Liver (tissue), 9 donors: Measurements from ENCODE around the gene WSCD2. TPM values are rescaled to one million over a fixed set of nuclear protein-coding genes. Genes with fewer than 3 reads are reported as not detected.

Experiments
- DNase-seq: peaks from one replicate; pipeline ENCODE4 v3.0.0-alpha.2; 2017; ENCODE audit warnings: low spot score
- H3K27ac ChIP-seq, 2 donors: one replicate each; pipeline ENCODE4 v1.7.0; 2013; ENCODE audit warnings: inconsistent platforms in 2 of 2, low read length in 2 of 2, control low read depth in 1 of 2, low read depth in 1 of 2, mild to moderate bottlenecking in 1 of 2
- H3K27me3 ChIP-seq, 4 donors: one replicate each; pipeline versions ENCODE4 v1.6.1 to v1.7.0; 2013; ENCODE audit warnings: low read length in 3 of 4, inconsistent platforms in 1 of 4, mild to moderate bottlenecking in 1 of 4, moderate library complexity in 1 of 4; ENCODE audit not compliant: control insufficient read depth in 4 of 4, insufficient read depth in 4 of 4
- H3K36me3 ChIP-seq, 4 donors: one replicate each; pipeline versions ENCODE4 v1.6.1 to v1.7.0; 2013; ENCODE audit warnings: low read length in 3 of 4, mild to moderate bottlenecking in 3 of 4, low read depth in 1 of 4, moderate library complexity in 1 of 4; ENCODE audit not compliant: control insufficient read depth in 4 of 4, insufficient read depth in 3 of 4
- H3K4me1 ChIP-seq, 4 donors: one replicate each; pipeline versions ENCODE4 v1.6.1 to v1.7.0; 2013; ENCODE audit warnings: low read length in 3 of 4, mild to moderate bottlenecking in 3 of 4, moderate library complexity in 1 of 4; ENCODE audit not compliant: control insufficient read depth in 4 of 4, insufficient read depth in 4 of 4
- H3K4me3 ChIP-seq, 3 donors: one replicate each; pipeline versions ENCODE4 v1.6.1 to v1.7.0; 2013; ENCODE audit warnings: low read length in 3 of 3, control low read depth in 1 of 3, low read depth in 1 of 3, mild to moderate bottlenecking in 1 of 3
- H3K9ac ChIP-seq, 2 donors: one replicate each; pipeline ENCODE4 v1.7.0; 2013; ENCODE audit warnings: low read length in 2 of 2, mild to moderate bottlenecking in 2 of 2, moderate library complexity in 2 of 2, control low read depth in 1 of 2, low read depth in 1 of 2
- H3K9me3 ChIP-seq, 4 donors: one replicate each; pipeline versions ENCODE4 v1.6.1 to v1.7.0; 2013; ENCODE audit warnings: low read length in 3 of 4; ENCODE audit not compliant: control insufficient read depth in 4 of 4
- ATF3 ChIP-seq: IDR thresholded peaks from 2 replicates; pipeline ENCODE4 v1.6.1; 2016; ENCODE audit warnings: antibody characterized with exemption
- CTCF ChIP-seq: fragments of 150-350 bp; IDR thresholded peaks from 2 replicates; pipeline ENCODE4 v1.5.1; 2017; ENCODE audit warnings: improper control_type of control experiment, low read depth, low read length; ENCODE audit not compliant: missing input control
- EGR1 ChIP-seq, 2 donors: IDR thresholded peaks; 2 replicates each; pipeline ENCODE4 v1.6.1; 2016 to 2018; ENCODE audit warnings: antibody characterized with exemption in 2 of 2, low read depth in 2 of 2
- FOXA2 ChIP-seq: IDR thresholded peaks from 2 replicates; pipeline ENCODE4 v1.6.1; 2016; ENCODE audit warnings: antibody characterized with exemption
- GABPA ChIP-seq, 2 donors: IDR thresholded peaks in 1 of 2; conservative IDR thresholded peaks in 1 of 2; 2 replicates each; pipeline ENCODE4 v1.6.1; 2016; ENCODE audit warnings: antibody characterized with exemption in 2 of 2, mild to moderate bottlenecking in 1 of 2, moderate library complexity in 1 of 2
- HNF4A ChIP-seq, 2 donors: conservative IDR thresholded peaks; 2 replicates each; pipeline ENCODE4 v1.6.1; 2016; ENCODE audit warnings: antibody characterized with exemption in 2 of 2, mild to moderate bottlenecking in 2 of 2
- HNF4G ChIP-seq: IDR thresholded peaks from 2 replicates; pipeline ENCODE4 v1.6.1; 2016; ENCODE audit warnings: antibody characterized with exemption
- MAX ChIP-seq: IDR thresholded peaks from 2 replicates; pipeline ENCODE4 v1.6.1; 2016; ENCODE audit warnings: antibody characterized with exemption
- NR2F2 ChIP-seq: IDR thresholded peaks from 2 replicates; pipeline ENCODE4 v1.6.1; 2016; ENCODE audit warnings: antibody characterized with exemption
- REST ChIP-seq: IDR thresholded peaks from 2 replicates; pipeline ENCODE4 v1.6.1; 2016; ENCODE audit warnings: antibody characterized with exemption, mild to moderate bottlenecking
- RXRA ChIP-seq, 2 donors: IDR thresholded peaks; 2 replicates each; pipeline ENCODE4 v1.6.1; 2017 to 2018; ENCODE audit warnings: antibody characterized with exemption in 2 of 2, mild to moderate bottlenecking in 1 of 2
- TAF1 ChIP-seq: conservative IDR thresholded peaks from 2 replicates; pipeline ENCODE4 v1.6.1; 2016; ENCODE audit warnings: antibody characterized with exemption, mild to moderate bottlenecking
- YY1 ChIP-seq: IDR thresholded peaks from 2 replicates; pipeline ENCODE4 v1.6.1; 2016; ENCODE audit warnings: antibody characterized with exemption, mild to moderate bottlenecking
- ZBTB33 ChIP-seq: IDR thresholded peaks from 2 replicates; pipeline ENCODE4 v1.6.1; 2016; ENCODE audit warnings: antibody characterized with exemption
- WGBS: extraction: QIAGEN DNeasy Blood & Tissue Kit; methylation state at CpG from one replicate; pipeline ENCODE4 v1.1.7; 2013; 5-methylcytosine and 5-hydroxymethylcytosine counted together
- polyA plus RNA-seq, 2 donors: library from polyadenylated mRNA; stranded (reverse) in 1 of 2; unstranded in 1 of 2; fragments of 200-250 nt in 1 of 2; fragments of >200 nt in 1 of 2; fragmentation: Nextera tagmentation in 1 of 2; extraction: Ambion mirVana in 1 of 2; gene quantifications; one replicate each; pipeline versions ENCODE4 v1.2.1 to v1.2.3, GENCODE V29; 2013 to 2015
- total RNA-seq, 2 donors: library from RNA; depleted of rRNA; stranded (reverse); fragments of >200 nt; gene quantifications; one replicate each; pipeline ENCODE4 v1.2.3, GENCODE V29; 2014
- donor health status: healthy.
- donor health status: healthy.
- donor health status: healthy.
- donor health status: healthy.
- donor health status: healthy.

Gene WSCD2
- total and polyA plus RNA-seq, 4 donors, result under 0.01 to 0.09 (median 0.05) TPM; not detected in 1

- Histone ChIP-seq H3K9ac (no peak overlapping the region), H3K9me3 (no peaks in the 10 kb centered on the region), H3K27me3 (peaks cover 0 to 5% (median 3%) of the 10 kb centered on the region in 4 donors), H3K36me3 (no peaks in the 10 kb centered on the region), H3K27ac (no peak overlapping the region), H3K4me3 (no peak overlapping the region), H3K4me1 (no peaks in the 10 kb centered on the region)
- DNase-seq, result no peak
- no peak for TF ChIP-seq ZBTB33
- no peak for TF ChIP-seq REST
- no peak for TF ChIP-seq FOXA2
- TF ChIP-seq NR2F2, result no peak
- WGBS, result 71% methylated on average over 2 of the region's 2 CpGs
Measured at GRCh38 chr12:108170164-108170563, 41.1 kb downstream of the WSCD2 start.

GRCh38 chr12:108172033-108172432, 42.9 kb downstream of the WSCD2 start:
- Histone ChIP-seq H3K4me1 (no peaks in the 10 kb centered on the region), H3K9me3 (no peaks in the 10 kb centered on the region), H3K9ac (no peak overlapping the region), H3K27ac (no peak overlapping the region), H3K4me3 (no peak overlapping the region), H3K36me3 (no peaks in the 10 kb centered on the region), H3K27me3 (peaks cover 0 to 5% (median 3%) of the 10 kb centered on the region in 4 donors)
- TF ChIP-seq CTCF, result no peak
- no peak for TF ChIP-seq YY1
- no peak for TF ChIP-seq MAX
- DNase-seq, result no peak
- 63% methylated on average over 2 of the region's 2 CpGs for WGBS

GRCh38 chr12:108173160-108173559, 44.1 kb downstream of the WSCD2 start:
- 36% methylated on average over 4 of the region's 4 CpGs for WGBS
- no peak for TF ChIP-seq YY1
- TF ChIP-seq RXRA (IDR thresholded peaks at IDR 0.05), result no peak
- TF ChIP-seq TAF1, result no peak
- no peak for TF ChIP-seq ZBTB33
- TF ChIP-seq HNF4A (conservative IDR thresholded peaks at IDR 0.05), result no peak
- TF ChIP-seq EGR1 (IDR thresholded peaks at IDR 0.05; ENCODE audit: low read depth in 2 of 2), result no peak
- TF ChIP-seq GABPA (IDR thresholded peaks at IDR 0.05 in 1 of 2, conservative IDR thresholded peaks at IDR 0.05 in 1 of 2), result no peak
- TF ChIP-seq NR2F2, result no peak
- TF ChIP-seq ATF3, result no peak
- no peak for TF ChIP-seq HNF4G
- no peak for DNase-seq

More at GRCh38 chr12:108173160-108173559, 44.1 kb downstream of the WSCD2 start:
- H3K27ac ChIP-seq, result no peak overlapping the region
- H3K27me3 ChIP-seq, result peaks cover 0 to 4% (median 3%) of the 10 kb centered on the region in 4 donors
- no peaks in the 10 kb centered on the region for H3K9me3 ChIP-seq
- H3K4me3 ChIP-seq, result no peak overlapping the region
- H3K9ac ChIP-seq, result no peak overlapping the region
- H3K36me3 ChIP-seq, result no peaks in the 10 kb centered on the region
- no peaks in the 10 kb centered on the region for H3K4me1 ChIP-seq
